Measurements from ENCODE around the gene OR2B2.

GRCh38 chr6:27922949-27923348 lies 10.8 kb upstream of the OR2B2 start:
- TF ChIP-seq CTCF (IDR thresholded peaks at IDR 0.05; ENCODE audit: low read length) (no peak), EZH2 (IDR thresholded peaks at IDR 0.05; ENCODE audit: borderline replicate concordance, low read length) (no peak)
